A673 (cell line): Measurements from ENCODE around the gene SPATA6L. TPM values are rescaled to one million over a fixed set of nuclear protein-coding genes. Genes with fewer than 3 reads are reported as not detected.

Experiments used
- BruUV-seq: library from RNA; stranded (reverse); fragments of 400-500 nt; replicated peaks from 2 replicates; lab custom pipeline; 2021; lab: Mats Ljungman, UMichigan
- CTCF ChIA-PET: fragments of 300-600 bp; sonication (Branson Sonifier 250); formaldehyde crosslinking; loops from one replicate; lab custom pipeline; 2022; ENCODE audit warnings: antibody characterized with exemption; lab: Charles Lee
- POLR2A ChIA-PET: fragments of 300-600 bp; sonication (Branson Sonifier 250); formaldehyde crosslinking; loops from one replicate; lab custom pipeline; 2022; ENCODE audit warnings: antibody characterized with exemption; ENCODE audit not compliant: low non-redundant PET; lab: Charles Lee
- DNase-seq: peaks from one replicate; pipeline ENCODE4 v3.0.0-alpha.2; 2015; ENCODE audit warnings: low spot score
- H3K27ac ChIP-seq: fragments of 200-600 bp; sonication (generic); 2 replicates; pipeline ENCODE4 v1.5.1; 2016; ENCODE audit warnings: mixed run types, low read depth, mild to moderate bottlenecking, mixed read lengths, antibody characterized with exemption, low read length; ENCODE audit not compliant: poor library complexity, severe bottlenecking
- H3K27me3 ChIP-seq: fragments of 200-600 bp; sonication (generic); replicated peaks from 2 replicates; pipeline ENCODE4 v1.6.1; 2017; ENCODE audit warnings: mixed run types, low read depth, mild to moderate bottlenecking, mixed read lengths, antibody characterized with exemption, low read length; ENCODE audit not compliant: insufficient read depth, poor library complexity
- H3K36me3 ChIP-seq: fragments of 200-600 bp; sonication (generic); 2 replicates; pipeline ENCODE4 v1.6.1; 2016; ENCODE audit warnings: mixed run types, mild to moderate bottlenecking, mixed read lengths, antibody characterized with exemption, low read length; ENCODE audit not compliant: insufficient read depth, poor library complexity, severe bottlenecking
- H3K4me1 ChIP-seq: fragments of 200-600 bp; sonication (generic); 2 replicates; pipeline ENCODE4 v1.6.1; 2017; ENCODE audit warnings: mixed run types, mild to moderate bottlenecking, mixed read lengths, antibody characterized with exemption, low read length; ENCODE audit not compliant: insufficient read depth, poor library complexity, severe bottlenecking
- H3K4me3 ChIP-seq: fragments of 200-600 bp; sonication (generic); 2 replicates; pipeline ENCODE4 v1.5.1; 2016; ENCODE audit warnings: low read depth, mixed run types, mild to moderate bottlenecking, mixed read lengths, low read length; ENCODE audit not compliant: poor library complexity, severe bottlenecking
- H3K9me3 ChIP-seq: fragments of 200-600 bp; sonication (generic); 2 replicates; pipeline ENCODE4 v1.6.1; 2016; ENCODE audit warnings: mixed run types, low read depth, mild to moderate bottlenecking, mixed read lengths, antibody characterized with exemption, low read length; ENCODE audit not compliant: poor library complexity, severe bottlenecking
- CTCF ChIP-seq: fragments of 300-800, 200-600 bp; sonication (generic); conservative IDR thresholded peaks from 2 replicates; pipeline ENCODE4 v1.5.1; 2017; ENCODE audit warnings: low read depth, mild to moderate bottlenecking, antibody characterized with exemption, low read length, moderate library complexity, mixed read lengths
- EZH2 ChIP-seq: fragments of 200-600 bp; sonication (generic); IDR thresholded peaks from 2 replicates; pipeline ENCODE4 v1.6.1; 2017; ENCODE audit warnings: borderline replicate concordance, low read depth, mild to moderate bottlenecking, mixed read lengths, antibody characterized with exemption, low read length; ENCODE audit not compliant: poor library complexity, severe bottlenecking
- intact Hi-C: fragments of 100-400 bp; cut with micrococcal nuclease; formaldehyde crosslinking; loops from one replicate; pipeline ENCODE4 v1.10.0; 2022; ENCODE audit not compliant: unreplicated experiment
- total RNA-seq: library from RNA; stranded (reverse); gene quantifications from 2 replicates; pipeline ENCODE4 v1.2.3, GENCODE V29; 2021

SPATA6L gene
- total RNA-seq, 1 experiment from 2014 or later: 21.2 TPM

DNA sequence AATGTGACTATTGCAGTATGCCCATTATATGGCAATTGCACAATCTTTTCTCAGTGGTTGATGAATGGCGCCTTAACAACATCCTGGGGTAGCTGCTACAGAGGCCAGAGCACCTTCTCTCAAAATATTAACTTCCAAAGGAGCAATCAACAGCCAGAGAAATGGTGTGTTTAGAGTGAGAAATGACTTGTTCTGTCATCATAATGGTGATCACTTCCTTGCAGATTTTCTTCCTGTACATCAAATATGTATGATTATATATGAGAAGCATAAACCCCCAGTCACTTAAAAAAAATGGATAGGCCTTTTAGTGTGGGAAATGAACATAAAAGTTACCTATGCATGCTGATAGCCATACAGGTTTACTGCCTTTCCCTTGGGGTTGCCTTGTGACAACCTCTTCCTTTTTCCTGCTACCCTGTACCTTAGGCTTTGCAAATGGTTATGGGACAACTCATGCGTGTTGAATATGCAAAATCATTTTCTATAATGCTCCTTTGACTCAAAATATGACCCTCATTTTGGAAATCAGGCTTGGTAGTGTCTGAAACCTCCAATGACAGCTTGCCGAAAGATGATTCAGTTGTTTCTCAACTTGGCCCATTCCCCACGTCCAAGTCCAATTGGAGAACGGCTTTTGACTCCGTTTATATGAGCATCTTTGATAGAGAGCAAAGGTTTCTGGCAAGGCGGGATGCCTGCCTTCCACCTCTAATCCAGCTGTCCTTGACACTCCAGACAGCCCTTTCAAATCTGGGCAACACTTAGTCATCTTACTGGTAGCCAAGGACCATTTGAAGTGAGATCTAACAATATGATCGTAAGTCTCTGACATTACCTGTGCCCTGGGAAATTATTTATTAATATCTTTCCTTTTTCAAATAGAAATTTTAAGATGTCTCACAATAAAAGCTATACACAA lies 106.8 kb downstream of the SPATA6L start:
- TF ChIP-seq EZH2: no peak
- TF ChIP-seq CTCF: no peak
- Histone ChIP-seq H3K36me3 (no peaks in the 10 kb centered on the region), H3K27me3 (no peaks in the 10 kb centered on the region), H3K4me1 (no peaks in the 10 kb centered on the region), H3K27ac (no peak overlapping the region), H3K9me3 (no peaks in the 10 kb centered on the region), H3K4me3 (no peak overlapping the region)
- ChIA-PET POLR2A (no interaction called here), CTCF (no interaction called here)
- DNase-seq: no peak
- BruUV-seq: no TSS peak
- intact Hi-C loops: no loop called here

DNA sequence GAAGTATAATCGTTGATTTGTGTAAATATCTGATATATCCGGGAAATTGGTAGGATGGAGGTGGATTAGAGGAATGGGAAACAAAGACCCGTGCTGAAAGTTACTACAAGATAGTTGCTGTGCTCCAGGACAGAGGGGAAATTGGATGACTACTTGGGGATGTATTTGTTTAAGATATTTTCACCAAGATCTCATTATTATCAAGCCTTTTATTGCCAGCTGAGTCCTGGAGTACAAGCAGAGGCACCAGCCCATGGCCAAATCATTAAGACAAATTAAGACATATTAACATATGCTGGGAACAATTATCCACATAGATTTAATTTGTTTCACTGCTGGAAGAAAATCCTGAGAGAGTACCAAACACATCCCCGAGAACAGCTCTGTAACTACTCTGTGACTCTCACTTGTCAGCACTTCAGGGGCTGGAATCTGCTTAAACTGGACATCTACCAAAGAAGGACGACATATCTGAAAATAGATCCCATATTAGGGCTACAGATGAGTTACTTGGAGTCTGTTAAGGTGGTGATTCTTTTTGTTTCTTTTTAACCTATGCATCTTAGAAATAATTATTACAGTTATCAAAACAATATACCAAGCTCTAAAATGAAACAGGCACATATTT lies 107.8 kb downstream of the SPATA6L start:
- intact Hi-C loops: no loop called here
- Histone ChIP-seq H3K36me3 (no peaks in the 10 kb centered on the region), H3K9me3 (no peaks in the 10 kb centered on the region), H3K27ac (no peak overlapping the region), H3K4me1 (no peaks in the 10 kb centered on the region), H3K27me3 (no peaks in the 10 kb centered on the region), H3K4me3 (no peak overlapping the region)
- CTCF ChIA-PET: no interaction called here
- no peak for DNase-seq
- BruUV-seq: no TSS peak
- TF ChIP-seq EZH2 (no peak), CTCF (no peak)
- POLR2A ChIA-PET: no interaction called here

DNA sequence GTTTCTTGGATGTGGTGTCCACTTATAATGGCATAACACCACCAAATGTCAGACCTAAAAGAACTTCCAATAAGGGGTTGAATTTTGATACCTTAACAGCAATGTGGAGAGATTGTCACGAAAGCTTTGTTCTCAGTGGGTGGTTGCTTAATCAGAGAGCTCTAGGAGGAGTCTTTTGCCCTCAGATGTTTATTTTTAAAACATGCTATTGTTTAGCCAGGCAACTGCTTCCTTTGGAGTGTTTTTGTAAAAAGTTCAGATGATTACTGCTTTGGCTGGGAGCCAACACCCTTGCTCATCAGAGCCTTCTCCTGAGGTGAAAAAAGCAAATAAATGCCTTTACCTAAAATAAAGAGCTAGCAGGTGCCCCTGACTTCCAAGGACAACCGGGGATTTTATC lies 111.0 kb downstream of the SPATA6L start:
- H3K4me1 ChIP-seq: no peaks in the 10 kb centered on the region
- POLR2A ChIA-PET: no interaction called here
- no peak overlapping the region for H3K27ac ChIP-seq
- CTCF ChIA-PET: no interaction called here
- H3K9me3 ChIP-seq: no peaks in the 10 kb centered on the region
- H3K4me3 ChIP-seq: no peak overlapping the region
- no peak for DNase-seq
- intact Hi-C loops: no loop called here
- no peaks in the 10 kb centered on the region for H3K27me3 ChIP-seq
- TF ChIP-seq CTCF: no peak
- BruUV-seq: no TSS peak
- H3K36me3 ChIP-seq: no peaks in the 10 kb centered on the region
